Lung (tissue), 12 donors: ENCODE data around the gene CDH4. TPM values are rescaled to one million over a fixed set of nuclear protein-coding genes. Genes with fewer than 3 reads are reported as not detected.

ENCODE experiments used
- ATAC-seq: fragments of 200-7000 bp; cut with Tn5 transposase; one replicate; pipeline ENCODE4 v1.9.1; 2020; ENCODE audit warnings: moderate number of reproducible peaks; ENCODE audit not compliant: insufficient read depth, low FRiP score
- DNase-seq, 3 donors: peaks; one replicate each; pipeline ENCODE4 v3.0.0-alpha.2; 2013 to 2017
- H3K27ac ChIP-seq, 2 donors: one replicate each; pipeline ENCODE4 v1.5.1; 2013; ENCODE audit warnings: mild to moderate bottlenecking in 2 of 2, moderate library complexity in 2 of 2, control low read depth in 1 of 2, inconsistent platforms in 1 of 2, low read depth in 1 of 2, low read length in 1 of 2
- H3K27me3 ChIP-seq, 3 donors: one replicate each; pipeline ENCODE4 v1.5.1; 2013; ENCODE audit warnings: low read length in 2 of 3; ENCODE audit not compliant: control insufficient read depth in 3 of 3, insufficient read depth in 3 of 3
- H3K36me3 ChIP-seq, 4 donors: one replicate each; pipeline ENCODE4 v1.5.1; 2013; ENCODE audit warnings: low read length in 4 of 4, mild to moderate bottlenecking in 1 of 4, moderate library complexity in 1 of 4; ENCODE audit not compliant: control insufficient read depth in 4 of 4, insufficient read depth in 4 of 4
- H3K4me1 ChIP-seq, 5 donors: one replicate each; pipeline ENCODE4 v1.5.1; 2013; ENCODE audit warnings: low read length in 5 of 5, mild to moderate bottlenecking in 2 of 5, moderate library complexity in 1 of 5; ENCODE audit not compliant: control insufficient read depth in 5 of 5, insufficient read depth in 5 of 5
- H3K4me3 ChIP-seq: one replicate; pipeline ENCODE4 v1.5.1; 2013; ENCODE audit warnings: mild to moderate bottlenecking, control low read depth, moderate library complexity
- H3K9ac ChIP-seq, 2 donors: one replicate each; pipeline ENCODE4 v1.5.1; 2013; ENCODE audit warnings: low read length in 2 of 2, control low read depth in 1 of 2; ENCODE audit not compliant: insufficient read depth in 1 of 2
- H3K9me3 ChIP-seq, 4 donors: one replicate each; pipeline ENCODE4 v1.5.1; 2013; ENCODE audit warnings: low read length in 3 of 4, mild to moderate bottlenecking in 1 of 4, moderate library complexity in 1 of 4; ENCODE audit not compliant: control insufficient read depth in 4 of 4, insufficient read depth in 3 of 4
- WGBS, 2 donors: extraction: QIAGEN DNeasy Blood & Tissue Kit; methylation state at CpG; one replicate each; pipeline ENCODE4 v1.1.7; 2013; 5-methylcytosine and 5-hydroxymethylcytosine counted together
- polyA plus RNA-seq, 2 donors: library from polyadenylated mRNA; stranded (reverse); fragments of 200-250 nt; gene quantifications; one replicate each; pipeline ENCODE4 v1.2.1, GENCODE V29; 2013
- total RNA-seq, 2 donors: library from RNA; depleted of rRNA in 1 of 2; stranded (reverse); fragments of >200 nt in 1 of 2; gene quantifications; one replicate each; pipeline ENCODE4 v1.2.1, GENCODE V29; 2014 to 2021
- TF ChIP-seq, protein P1 (sequence below): IDR thresholded peaks from 2 replicates; pipeline ENCODE4 v1.5.1; 2012; ENCODE audit warnings: mild to moderate bottlenecking; ENCODE audit errors: control extremely low read depth, extremely low read depth
- donor health status: control.
- donor health status: control.
- donor health status: Bipolar disorder and iron deficiency.
- donor health status: healthy.
- donor health status: DM: yes; HTN: yes; CAD: no.

The CDH4 gene
- total and polyA plus RNA-seq, 4 donors: 0.10 to 2.1 (median 0.34) TPM

- no peaks in the 10 kb centered on the region for H3K27me3 ChIP-seq
- no peak for ATAC-seq
- H3K36me3 ChIP-seq: no peaks in the 10 kb centered on the region
- DNase-seq: no peak
- no peak overlapping the region for H3K4me3 ChIP-seq
- H3K27ac ChIP-seq: no peak overlapping the region
- peaks cover 0 to 7% (median 2%) of the 10 kb centered on the region in 4 donors for H3K9me3 ChIP-seq
- 50 to 84% methylated on average over 7 of the region's 7 CpGs for WGBS, 2 donors
- TF ChIP-seq, protein P1, sequence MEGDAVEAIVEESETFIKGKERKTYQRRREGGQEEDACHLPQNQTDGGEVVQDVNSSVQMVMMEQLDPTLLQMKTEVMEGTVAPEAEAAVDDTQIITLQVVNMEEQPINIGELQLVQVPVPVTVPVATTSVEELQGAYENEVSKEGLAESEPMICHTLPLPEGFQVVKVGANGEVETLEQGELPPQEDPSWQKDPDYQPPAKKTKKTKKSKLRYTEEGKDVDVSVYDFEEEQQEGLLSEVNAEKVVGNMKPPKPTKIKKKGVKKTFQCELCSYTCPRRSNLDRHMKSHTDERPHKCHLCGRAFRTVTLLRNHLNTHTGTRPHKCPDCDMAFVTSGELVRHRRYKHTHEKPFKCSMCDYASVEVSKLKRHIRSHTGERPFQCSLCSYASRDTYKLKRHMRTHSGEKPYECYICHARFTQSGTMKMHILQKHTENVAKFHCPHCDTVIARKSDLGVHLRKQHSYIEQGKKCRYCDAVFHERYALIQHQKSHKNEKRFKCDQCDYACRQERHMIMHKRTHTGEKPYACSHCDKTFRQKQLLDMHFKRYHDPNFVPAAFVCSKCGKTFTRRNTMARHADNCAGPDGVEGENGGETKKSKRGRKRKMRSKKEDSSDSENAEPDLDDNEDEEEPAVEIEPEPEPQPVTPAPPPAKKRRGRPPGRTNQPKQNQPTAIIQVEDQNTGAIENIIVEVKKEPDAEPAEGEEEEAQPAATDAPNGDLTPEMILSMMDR: no peak
- H3K9ac ChIP-seq: no peak overlapping the region
- no peaks in the 10 kb centered on the region for H3K4me1 ChIP-seq
These were observed 128.5 kb downstream of the CDH4 start for GRCh38 chr20:61380545-61380915.

DNA sequence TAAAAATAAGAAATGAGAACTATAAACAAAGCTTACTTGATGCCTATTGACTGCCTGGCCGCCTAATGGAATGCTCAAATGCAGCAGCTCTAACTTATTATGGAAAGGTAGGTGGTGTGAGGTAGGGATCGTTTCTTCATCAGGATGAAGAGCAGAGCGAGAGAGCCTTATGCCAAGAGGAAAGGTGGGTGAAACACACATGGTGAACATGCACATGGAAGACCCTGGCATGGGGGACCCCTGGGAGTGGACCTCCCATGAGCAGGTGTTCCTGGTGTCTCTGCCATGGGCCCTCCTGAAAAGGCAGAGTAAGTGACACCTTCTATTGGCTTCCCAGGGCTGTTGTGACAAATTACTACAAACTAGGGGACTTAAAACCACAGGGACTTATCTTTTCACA lies 130.1 kb downstream of the CDH4 start:
- Histone ChIP-seq H3K9me3 (peaks cover 0 to 12% (median 0%) of the 10 kb centered on the region in 4 donors), H3K27me3 (peaks cover 0 to under 1% (median 0%) of the 10 kb centered on the region in 3 donors), H3K27ac (no peak overlapping the region), H3K4me1 (peaks cover 0 to 1% (median 0%) of the 10 kb centered on the region in 5 donors), H3K4me3 (no peak overlapping the region), H3K9ac (no peak overlapping the region), H3K36me3 (no peaks in the 10 kb centered on the region)
- ATAC-seq: no peak
- WGBS, 2 donors: 88 to 92% methylated on average over 3 of the region's 3 CpGs
- DNase-seq: no peak
- TF ChIP-seq, protein P1: no peak

DNA sequence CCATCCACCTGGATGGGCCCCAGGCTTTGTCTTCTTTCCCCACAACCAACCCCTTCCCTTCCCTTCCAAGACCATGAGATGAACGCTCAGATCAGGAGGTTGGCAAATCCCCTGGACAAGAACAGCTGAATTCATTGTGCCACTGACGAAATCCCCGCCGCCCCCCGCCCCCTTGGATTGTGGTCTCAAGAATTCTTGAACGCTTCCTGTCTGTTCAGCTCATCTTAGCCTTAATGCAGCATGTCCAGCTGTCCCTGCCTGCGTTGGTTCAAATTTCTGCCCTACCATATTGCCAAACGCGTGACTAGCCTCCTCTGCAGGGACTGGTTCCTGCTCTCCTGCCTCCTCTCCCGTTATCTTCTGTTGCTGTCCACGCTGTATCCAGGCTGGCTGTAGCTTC lies 133.2 kb downstream of the CDH4 start:
- ATAC-seq (no peak), DNase-seq (no peak)
- H3K27ac ChIP-seq: no peak overlapping the region
- H3K4me3 ChIP-seq: no peak overlapping the region
- TF ChIP-seq, protein P1: no peak
- H3K27me3 ChIP-seq: peaks cover 0 to 4% (median 3%) of the 10 kb centered on the region in 3 donors
- WGBS, 2 donors: 73 to 93% methylated on average over 11 of the region's 11 CpGs
- peaks cover 0 to 4% (median 0%) of the 10 kb centered on the region in 5 donors for H3K4me1 ChIP-seq
- no peaks in the 10 kb centered on the region for H3K36me3 ChIP-seq
- H3K9ac ChIP-seq: no peak overlapping the region
- H3K9me3 ChIP-seq: peaks cover 0 to 14% (median 4%) of the 10 kb centered on the region in 4 donors

GRCh38 chr20:61385731-61386130 lies 133.7 kb downstream of the CDH4 start:
- TF ChIP-seq, protein P1: no peak
- Histone ChIP-seq H3K4me1 (peaks cover 0 to 4% (median 0%) of the 10 kb centered on the region in 5 donors), H3K9me3 (peaks cover 0 to 14% (median 4%) of the 10 kb centered on the region in 4 donors), H3K27me3 (peaks cover 0 to 4% (median 3%) of the 10 kb centered on the region in 3 donors), H3K27ac (no peak overlapping the region), H3K36me3 (no peaks in the 10 kb centered on the region), H3K9ac (no peak overlapping the region), H3K4me3 (no peak overlapping the region)
- 83 to 88% methylated on average over 10 of the region's 10 CpGs for WGBS, 2 donors
- DNase-seq: no peak
- ATAC-seq: no peak
